GM20000 (cell line): ENCODE measurements around the gene TCEAL7.
"Not testable (repeated sequence)": the region's sequence is repeated elsewhere in the genome, so short reads cannot be mapped to it uniquely, and the experiment has no call there.

ENCODE experiments used
- DNase-seq: peaks from one replicate; pipeline ENCODE4 v3.0.0; 2012; ENCODE audit warnings: low spot score
- CTCF ChIP-seq: IDR thresholded peaks from 2 replicates; pipeline ENCODE4 v1.5.1; 2012; ENCODE audit warnings: mild to moderate bottlenecking, control low read depth; ENCODE audit errors: extremely low read depth, missing control alignments

TCEAL7 gene

GRCh38 chrX:103357871-103358270, 27.8 kb downstream of the TCEAL7 start:
- TF ChIP-seq CTCF: no peak
- DNase-seq: no peak

GRCh38 chrX:103359605-103360004, 29.6 kb downstream of the TCEAL7 start:
- DNase-seq: not testable (repeated sequence)

GRCh38 chrX:103360092-103360491, 30.1 kb downstream of the TCEAL7 start:
- DNase-seq: no peak
- TF ChIP-seq CTCF: no peak

- DNase-seq: no peak
- TF ChIP-seq CTCF: no peak
Measured at GRCh38 chrX:103360916-103361315, 30.9 kb downstream of the TCEAL7 start.

GRCh38 chrX:103361798-103362197, 31.8 kb downstream of the TCEAL7 start:
- no peak for TF ChIP-seq CTCF
- DNase-seq: no peak

- TF ChIP-seq CTCF: no peak
- no peak for DNase-seq
Measured at GRCh38 chrX:103362474-103362873, 32.4 kb downstream of the TCEAL7 start.

GRCh38 chrX:103363046-103363445, 33.0 kb downstream of the TCEAL7 start:
- no peak for DNase-seq
- no peak for TF ChIP-seq CTCF

- no peak for DNase-seq
- no peak for TF ChIP-seq CTCF
Measured at GRCh38 chrX:103367502-103367901, 37.5 kb downstream of the TCEAL7 start.
